Lower leg skin (tissue), 4 donors: ENCODE results near the gene PLSCR3. TPM values are rescaled to one million over a fixed set of nuclear protein-coding genes. Genes with fewer than 3 reads are reported as not detected.

Experiments
- DNase-seq, 2 donors: peaks; one replicate each; pipeline ENCODE4 v3.0.0-alpha.2; 2019; ENCODE audit warnings: low spot score in 2 of 2
- H3K4me3 ChIP-seq: fragments of 200-600 bp; sonication (generic); 2 replicates; pipeline ENCODE4 v1.5.1; 2017; ENCODE audit warnings: mild to moderate bottlenecking, low read depth; ENCODE audit not compliant: poor library complexity, severe bottlenecking
- POLR2A ChIP-seq, 2 donors: fragments of 450-650 bp; IDR thresholded peaks; one replicate each; pipeline ENCODE4 v1.6.1; 2016 to 2017; ENCODE audit warnings: antibody characterized with exemption in 2 of 2, mild to moderate bottlenecking in 1 of 2, moderate library complexity in 1 of 2
- WGBS, 2 donors: methylation state at CpG; one replicate each; pipeline ENCODE4 v1.1.5; 2018; 5-methylcytosine and 5-hydroxymethylcytosine counted together
- intact Hi-C: fragments of 100-400 bp; cut with DNase I; formaldehyde crosslinking; loops from one replicate; pipeline ENCODE4 v1.15.0; 2023; ENCODE audit warnings: low total_unique reads
- total RNA-seq, 4 donors: library from RNA; depleted of rRNA; stranded (reverse); fragments of >200 nt; gene quantifications; one replicate each; pipeline ENCODE4 v1.1.0, GENCODE V29; 2016
- TF ChIP-seq, protein P1 (sequence below), 3 donors: fragments of 450-650 bp; IDR thresholded peaks; one replicate each; pipeline ENCODE4 v1.5.1; 2016; ENCODE audit warnings: antibody characterized with exemption in 3 of 3, mild to moderate bottlenecking in 3 of 3, moderate library complexity in 2 of 3

Gene PLSCR3
- total RNA-seq, 4 donors from 2014 or later = 21.6 to 38.1 (median 24.5) TPM

DNA sequence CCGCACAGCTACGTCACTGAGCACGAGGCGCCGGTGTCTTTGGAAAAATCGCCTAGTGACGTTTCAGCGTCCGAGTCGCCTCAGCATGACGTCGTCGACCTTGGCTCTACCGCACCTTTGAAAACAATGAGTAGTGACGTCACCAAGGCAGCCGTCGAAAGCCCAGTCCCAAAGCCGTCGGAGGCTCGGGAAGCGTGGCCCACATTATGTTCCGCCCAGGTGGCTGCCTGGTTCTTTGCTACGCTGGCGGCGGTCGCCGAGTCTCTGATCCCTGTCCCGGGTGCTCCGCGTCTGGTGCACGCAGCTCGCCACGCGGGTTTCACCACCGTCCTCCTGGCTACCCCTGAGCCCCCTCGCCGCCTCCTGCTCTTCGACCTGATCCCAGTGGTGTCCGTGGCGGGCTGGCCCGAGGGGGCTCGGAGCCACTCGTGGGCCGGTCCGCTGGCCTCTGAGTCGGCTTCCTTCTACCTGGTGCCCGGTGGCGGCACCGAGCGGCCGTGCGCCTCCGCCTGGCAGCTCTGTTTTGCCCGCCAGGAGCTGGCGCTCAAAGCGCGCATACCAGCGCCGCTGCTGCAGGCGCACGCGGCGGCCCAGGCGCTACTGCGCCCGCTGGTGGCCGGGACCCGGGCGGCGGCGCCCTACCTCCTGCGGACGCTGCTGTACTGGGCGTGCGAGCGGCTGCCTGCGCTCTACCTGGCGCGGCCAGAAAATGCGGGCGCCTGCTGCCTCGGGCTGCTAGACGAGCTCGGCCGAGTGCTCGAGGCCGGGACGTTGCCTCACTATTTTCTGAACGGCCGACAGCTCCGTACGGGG is 42.4 kb upstream of the PLSCR3 start:
- intact Hi-C loops = loop anchor here (10.0 kb wide), 1 partner anchor 128 kb away; the partner anchor contains the start of gene SENP3
- peak; percentile 58 to 95 for DNase-seq
- 5 to 6% methylated on average over 39 to 51 of the region's 92 CpGs for WGBS, 2 donors
- TF ChIP-seq, protein P1, sequence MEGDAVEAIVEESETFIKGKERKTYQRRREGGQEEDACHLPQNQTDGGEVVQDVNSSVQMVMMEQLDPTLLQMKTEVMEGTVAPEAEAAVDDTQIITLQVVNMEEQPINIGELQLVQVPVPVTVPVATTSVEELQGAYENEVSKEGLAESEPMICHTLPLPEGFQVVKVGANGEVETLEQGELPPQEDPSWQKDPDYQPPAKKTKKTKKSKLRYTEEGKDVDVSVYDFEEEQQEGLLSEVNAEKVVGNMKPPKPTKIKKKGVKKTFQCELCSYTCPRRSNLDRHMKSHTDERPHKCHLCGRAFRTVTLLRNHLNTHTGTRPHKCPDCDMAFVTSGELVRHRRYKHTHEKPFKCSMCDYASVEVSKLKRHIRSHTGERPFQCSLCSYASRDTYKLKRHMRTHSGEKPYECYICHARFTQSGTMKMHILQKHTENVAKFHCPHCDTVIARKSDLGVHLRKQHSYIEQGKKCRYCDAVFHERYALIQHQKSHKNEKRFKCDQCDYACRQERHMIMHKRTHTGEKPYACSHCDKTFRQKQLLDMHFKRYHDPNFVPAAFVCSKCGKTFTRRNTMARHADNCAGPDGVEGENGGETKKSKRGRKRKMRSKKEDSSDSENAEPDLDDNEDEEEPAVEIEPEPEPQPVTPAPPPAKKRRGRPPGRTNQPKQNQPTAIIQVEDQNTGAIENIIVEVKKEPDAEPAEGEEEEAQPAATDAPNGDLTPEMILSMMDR (IDR thresholded peaks at IDR 0.05) = no peak
- TF ChIP-seq POLR2A (IDR thresholded peaks at IDR 0.05) = no peak
- no peak overlapping the region for H3K4me3 ChIP-seq

DNA sequence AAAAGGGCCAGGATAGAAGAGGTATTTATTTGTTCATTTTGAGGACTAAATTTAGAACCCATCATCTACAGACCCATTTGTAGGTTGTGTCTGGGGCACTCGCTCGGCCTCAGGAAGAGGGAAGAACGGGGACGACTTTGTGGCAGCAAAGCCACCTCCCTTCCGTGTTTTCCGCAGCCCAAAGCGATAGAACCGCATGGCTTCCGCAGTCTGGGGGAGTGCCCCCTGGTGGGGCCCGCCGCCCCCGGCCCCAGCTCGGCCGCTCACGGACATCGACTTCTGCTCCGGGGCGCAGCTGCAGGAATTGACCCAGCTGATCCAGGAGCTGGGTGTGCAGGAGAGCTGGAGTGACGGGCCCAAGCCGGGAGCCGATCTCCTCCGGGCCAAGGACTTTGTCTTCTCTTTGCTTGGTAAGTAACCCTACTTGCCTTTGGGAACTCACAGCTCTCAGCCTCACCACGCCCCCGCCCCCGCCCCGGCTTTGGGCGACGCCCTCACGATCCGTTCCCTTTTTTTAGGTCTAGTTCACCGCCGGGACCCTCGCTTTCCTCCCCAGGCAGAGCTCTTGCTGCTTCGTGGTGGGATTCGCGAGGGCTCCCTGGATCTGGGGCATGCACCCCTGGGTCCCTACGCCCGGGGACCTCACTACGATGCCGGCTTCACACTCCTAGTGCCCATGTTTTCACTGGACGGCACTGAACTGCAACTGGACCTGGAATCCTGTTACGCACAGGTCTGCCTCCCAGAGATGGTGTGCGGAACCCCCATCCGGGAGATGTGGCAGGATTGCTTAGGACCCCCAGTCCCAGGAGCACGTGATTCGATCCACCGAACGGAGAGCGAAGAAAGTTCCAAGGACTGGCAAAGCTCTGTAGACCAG is 41.6 kb upstream of the PLSCR3 start:
- peak overlapping the region; percentile 22 for H3K4me3 ChIP-seq
- intact Hi-C loops = loop anchor here (10.0 kb wide), 1 partner anchor 129 kb away; the partner anchor contains the start of gene SENP3
- peak; percentile 54 to 93 for DNase-seq
- TF ChIP-seq, protein P1 (IDR thresholded peaks at IDR 0.05) = no peak
- no peak for TF ChIP-seq POLR2A (IDR thresholded peaks at IDR 0.05)
- WGBS, 2 donors = 6 to 8% methylated on average over 39 to 47 of the region's 49 CpGs

DNA sequence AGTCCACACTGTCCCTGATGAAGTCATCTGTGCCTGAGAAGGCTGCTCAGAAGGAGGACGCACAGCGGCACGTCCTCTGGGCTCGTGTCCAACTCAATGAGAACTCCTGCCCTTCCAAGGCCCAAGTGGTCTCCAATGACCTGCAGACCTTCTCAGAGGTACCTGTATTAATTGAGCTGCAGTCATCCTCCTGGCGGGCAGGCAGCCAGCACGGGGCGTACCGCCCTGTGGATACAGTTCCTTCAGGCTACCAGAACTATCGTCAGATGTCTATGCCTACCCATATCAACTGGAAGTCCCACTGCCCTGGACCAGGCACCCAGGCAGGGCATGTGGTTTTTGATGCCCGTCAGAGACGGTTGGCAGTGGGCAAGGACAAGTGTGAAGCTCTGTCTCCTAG is 38.0 kb upstream of the PLSCR3 start:
- intact Hi-C loops = loop anchor here (10.0 kb wide), 1 partner anchor 133 kb away; the partner anchor contains the start of gene SENP3
- no peak overlapping the region for H3K4me3 ChIP-seq
- TF ChIP-seq, protein P1 (IDR thresholded peaks at IDR 0.05) = no peak
- TF ChIP-seq POLR2A (IDR thresholded peaks at IDR 0.05) = no peak
- no peak for DNase-seq
- WGBS, 2 donors = 86 to 93% methylated on average over 11 of the region's 11 CpGs

DNA sequence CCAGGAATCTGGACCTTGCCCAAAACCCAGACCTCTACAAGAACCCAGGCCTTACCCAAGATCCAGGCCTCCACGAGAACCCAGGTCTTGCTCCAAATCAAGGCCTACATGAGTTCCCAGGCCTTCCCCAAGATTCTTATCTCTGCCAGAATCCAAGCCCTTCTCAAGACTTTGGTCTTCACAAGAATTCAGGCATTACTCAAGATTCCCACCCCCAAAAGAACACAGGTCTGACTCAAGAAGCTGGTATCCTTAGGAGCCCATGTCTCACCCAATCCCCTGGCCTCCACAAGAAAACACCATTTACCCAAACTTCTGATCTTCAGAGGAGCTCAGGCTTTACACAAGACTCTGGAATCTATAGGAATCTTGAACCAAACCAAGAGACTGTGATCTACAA is 36.9 kb upstream of the PLSCR3 start:
- intact Hi-C loops = loop anchor here (10.0 kb wide), 1 partner anchor 134 kb away; the partner anchor contains the start of gene SENP3
- 81 to 89% methylated on average over 1 of the region's 1 CpG for WGBS, 2 donors
- TF ChIP-seq, protein P1 (IDR thresholded peaks at IDR 0.05) = no peak
- TF ChIP-seq POLR2A (IDR thresholded peaks at IDR 0.05) = no peak
- no peak for DNase-seq
- no peak overlapping the region for H3K4me3 ChIP-seq

DNA sequence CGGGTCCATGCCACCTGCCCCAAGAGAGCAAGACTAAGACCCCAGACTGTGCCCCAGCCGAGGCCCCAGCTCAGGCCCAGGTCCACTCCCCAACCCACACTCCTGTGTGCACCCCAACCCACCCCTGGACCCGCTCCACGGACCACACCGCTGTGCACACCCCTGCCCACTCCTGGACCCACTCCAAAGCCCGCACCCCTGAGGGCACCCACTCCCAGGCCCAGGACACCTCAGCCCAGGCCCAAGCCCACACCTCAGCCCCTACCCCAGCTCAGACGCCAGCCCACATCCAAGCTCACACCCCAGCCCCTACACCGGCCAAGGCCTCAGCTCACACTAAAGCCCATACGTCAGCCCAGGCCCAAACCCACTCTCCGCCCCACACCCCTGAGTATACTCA is 35.4 kb upstream of the PLSCR3 start:
- 90 to 93% methylated on average over 10 of the region's 10 CpGs for WGBS, 2 donors
- intact Hi-C loops = loop anchor here (10.0 kb wide), 2 partner anchors 65 to 135 kb away; partner anchors contain the start of gene SENP3
- no peak for TF ChIP-seq POLR2A (IDR thresholded peaks at IDR 0.05)
- TF ChIP-seq, protein P1 (IDR thresholded peaks at IDR 0.05) = no peak
- no peak overlapping the region for H3K4me3 ChIP-seq
- DNase-seq = no peak
